SK-N-SH treated with all-trans-retinoic acid at 6 μM for 48 hours (cell line): ENCODE results near the gene HSBP1L1.

Experiments
- ARNTL ChIP-seq: fragments of 450-650 bp; formaldehyde crosslinking; IDR thresholded peaks from 2 replicates; pipeline ENCODE4 v1.5.0; 2020; ENCODE audit warnings: low read depth, mild to moderate bottlenecking, moderate library complexity, borderline replicate concordance
- ISL1 ChIP-seq: fragments of 250-450 bp; sonication (Bioruptor Pico); IDR thresholded peaks from 2 replicates; pipeline ENCODE4 v2.1.2; 2022; ENCODE audit warnings: mild to moderate bottlenecking, moderate library complexity
- PPARA ChIP-seq: fragments of 250-450 bp; sonication (Bioruptor Pico); IDR thresholded peaks from 2 replicates; pipeline ENCODE4 v1.5.0; 2020; ENCODE audit warnings: mild to moderate bottlenecking, borderline replicate concordance
- RARB ChIP-seq: fragments of 250-450 bp; sonication (Bioruptor Pico); IDR thresholded peaks from 2 replicates; pipeline ENCODE4 v1.8.0; 2021; ENCODE audit warnings: mild to moderate bottlenecking, moderate library complexity
- ZFP3 ChIP-seq: fragments of 250-450 bp; sonication (Bioruptor Pico); IDR thresholded peaks from 2 replicates; pipeline ENCODE4 v1.5.0; 2020; ENCODE audit warnings: mild to moderate bottlenecking, moderate library complexity
- ZFP30 ChIP-seq: fragments of 450-650 bp; formaldehyde crosslinking; IDR thresholded peaks from 2 replicates; pipeline ENCODE4 v1.5.0; 2022; ENCODE audit warnings: mild to moderate bottlenecking, moderate library complexity
- TF ChIP-seq, protein P1 (sequence below): fragments of 250-450 bp; sonication (Bioruptor Pico); IDR thresholded peaks from 2 replicates; pipeline ENCODE4 v1.5.1; 2021; ENCODE audit warnings: mild to moderate bottlenecking, moderate library complexity
- TF ChIP-seq, protein P2 (sequence below): fragments of 250-450 bp; sonication (Bioruptor Pico); IDR thresholded peaks from 2 replicates; pipeline ENCODE4 v1.5.1; 2020; ENCODE audit warnings: low read depth, mild to moderate bottlenecking, moderate library complexity

DNA sequence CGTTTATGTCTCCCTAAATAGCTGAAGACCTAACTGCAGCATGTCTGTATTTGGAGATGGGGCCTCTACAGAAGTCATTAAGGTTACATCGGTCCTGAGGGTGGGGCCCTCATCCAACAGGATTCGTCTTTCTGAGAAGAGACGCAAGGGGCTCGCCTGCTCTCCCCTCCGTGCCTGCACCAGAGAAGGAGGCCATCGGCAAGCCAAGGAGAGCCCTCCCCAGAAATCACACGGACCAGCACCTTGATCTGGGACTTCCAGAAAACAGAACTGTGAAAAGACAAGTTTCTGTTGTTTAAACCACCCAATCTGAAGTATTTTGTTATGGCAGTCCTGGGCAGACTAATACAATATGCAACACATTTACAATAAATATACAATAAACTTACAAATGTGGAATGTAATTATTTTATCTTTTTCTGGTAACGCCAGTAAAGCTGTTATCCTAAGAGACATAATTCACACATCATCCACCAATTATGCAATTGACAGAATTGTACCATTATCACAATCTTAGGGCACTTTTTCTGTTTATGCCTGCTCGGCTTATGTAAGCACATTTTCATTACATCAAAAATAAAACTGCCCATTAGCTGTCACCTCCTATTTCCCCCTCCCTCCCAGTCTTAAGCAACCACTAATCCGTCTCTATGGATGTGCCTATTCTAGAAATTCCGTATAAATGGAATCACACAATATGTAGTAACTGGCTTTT lies 6.1 kb downstream of the HSBP1L1 start:
- TF ChIP-seq ZFP30 (CRISPR knock-in tag) (no peak), PPARA (CRISPR knock-in tag) (no peak), ARNTL (CRISPR knock-in tag) (no peak), ZFP3 (CRISPR knock-in tag) (no peak), RARB (no peak), ISL1 (no peak)
- TF ChIP-seq, protein P1, sequence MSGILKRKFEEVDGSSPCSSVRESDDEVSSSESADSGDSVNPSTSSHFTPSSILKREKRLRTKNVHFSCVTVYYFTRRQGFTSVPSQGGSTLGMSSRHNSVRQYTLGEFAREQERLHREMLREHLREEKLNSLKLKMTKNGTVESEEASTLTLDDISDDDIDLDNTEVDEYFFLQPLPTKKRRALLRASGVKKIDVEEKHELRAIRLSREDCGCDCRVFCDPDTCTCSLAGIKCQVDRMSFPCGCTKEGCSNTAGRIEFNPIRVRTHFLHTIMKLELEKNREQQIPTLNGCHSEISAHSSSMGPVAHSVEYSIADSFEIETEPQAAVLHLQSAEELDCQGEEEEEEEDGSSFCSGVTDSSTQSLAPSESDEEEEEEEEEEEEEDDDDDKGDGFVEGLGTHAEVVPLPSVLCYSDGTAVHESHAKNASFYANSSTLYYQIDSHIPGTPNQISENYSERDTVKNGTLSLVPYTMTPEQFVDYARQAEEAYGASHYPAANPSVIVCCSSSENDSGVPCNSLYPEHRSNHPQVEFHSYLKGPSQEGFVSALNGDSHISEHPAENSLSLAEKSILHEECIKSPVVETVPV, result no peak
- TF ChIP-seq, protein P2, sequence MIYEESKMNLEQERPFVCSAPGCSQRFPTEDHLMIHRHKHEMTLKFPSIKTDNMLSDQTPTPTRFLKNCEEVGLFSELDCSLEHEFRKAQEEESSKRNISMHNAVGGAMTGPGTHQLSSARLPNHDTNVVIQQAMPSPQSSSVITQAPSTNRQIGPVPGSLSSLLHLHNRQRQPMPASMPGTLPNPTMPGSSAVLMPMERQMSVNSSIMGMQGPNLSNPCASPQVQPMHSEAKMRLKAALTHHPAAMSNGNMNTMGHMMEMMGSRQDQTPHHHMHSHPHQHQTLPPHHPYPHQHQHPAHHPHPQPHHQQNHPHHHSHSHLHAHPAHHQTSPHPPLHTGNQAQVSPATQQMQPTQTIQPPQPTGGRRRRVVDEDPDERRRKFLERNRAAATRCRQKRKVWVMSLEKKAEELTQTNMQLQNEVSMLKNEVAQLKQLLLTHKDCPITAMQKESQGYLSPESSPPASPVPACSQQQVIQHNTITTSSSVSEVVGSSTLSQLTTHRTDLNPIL (CRISPR knock-in tag), result no peak
